Tibial nerve (tissue), 4 donors: ENCODE data around the gene MRPS23.

ENCODE experiments used
- CTCF ChIP-seq, 5 experiments: fragments of 200-600 bp in 3 of 5; fragments of 450-650 bp in 2 of 5; sonication (generic) in 3 of 5; IDR thresholded peaks; one replicate each; pipeline ENCODE4 v1.5.1; 2016 to 2019; ENCODE audit warnings: antibody characterized with exemption in 5 of 5, mild to moderate bottlenecking in 3 of 5, moderate library complexity in 2 of 5
- EP300 ChIP-seq, 2 donors: sonication (generic); formaldehyde crosslinking; IDR thresholded peaks; one replicate each; pipeline ENCODE4 v1.6.1; 2017; ENCODE audit warnings: antibody characterized with exemption in 2 of 2, mild to moderate bottlenecking in 1 of 2
- POLR2A ChIP-seq, 2 donors: fragments of 450-650 bp; IDR thresholded peaks; one replicate each; pipeline ENCODE4 v1.6.1; 2017; ENCODE audit warnings: antibody characterized with exemption in 2 of 2, mild to moderate bottlenecking in 2 of 2, moderate library complexity in 2 of 2

DNA sequence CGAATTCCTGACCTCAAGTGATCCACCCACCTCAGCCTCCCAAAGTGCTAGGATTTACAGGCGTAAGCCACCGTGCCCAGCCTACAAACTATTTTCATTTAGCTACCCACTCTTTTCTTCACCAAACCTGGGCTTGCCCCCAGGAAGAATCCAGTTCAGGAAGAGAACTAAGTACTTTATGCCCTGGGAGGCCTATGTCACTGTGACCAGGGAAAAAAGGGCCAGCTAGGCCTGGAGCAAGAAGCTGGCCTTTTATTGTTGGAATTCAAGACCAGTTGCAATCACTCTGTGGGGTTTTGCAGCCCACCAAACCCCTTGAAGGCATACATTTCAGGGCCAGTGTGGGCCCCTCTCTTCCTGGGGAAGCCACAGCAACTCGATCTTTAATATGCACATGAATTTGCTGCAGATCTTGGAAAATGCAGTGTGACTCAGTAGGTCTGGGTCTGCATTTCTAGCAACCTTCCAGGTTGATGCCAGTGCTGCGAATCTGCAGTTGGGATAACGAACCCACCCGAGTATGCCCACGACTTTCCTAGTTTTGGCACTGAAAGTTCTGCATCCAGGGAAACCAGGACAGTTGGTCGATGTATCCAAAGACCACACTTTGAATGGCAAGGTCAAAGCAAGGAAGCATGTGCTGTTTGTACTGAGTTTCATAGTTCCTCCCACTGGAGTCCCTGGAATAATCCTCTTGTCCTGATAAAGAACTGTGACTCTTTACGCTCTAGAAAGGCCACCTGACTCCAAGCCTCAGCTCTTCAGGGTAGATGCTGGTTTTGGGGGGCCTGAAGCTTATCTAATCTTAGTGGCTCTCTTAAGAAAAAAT is 7.2 kb upstream of the MRPS23 start:
- no peak for TF ChIP-seq CTCF (IDR thresholded peaks at IDR 0.05)
- TF ChIP-seq EP300 (IDR thresholded peaks at IDR 0.05): no peak
- TF ChIP-seq POLR2A (IDR thresholded peaks at IDR 0.05): no peak
